Keratinocyte (primary cell): ENCODE results near the gene SNPH. TPM values are rescaled to one million over a fixed set of nuclear protein-coding genes. Genes with fewer than 3 reads are reported as not detected.

Source experiments
- DNase-seq: peaks from one replicate; pipeline ENCODE4 v3.0.0-alpha.2; 2011; ENCODE audit warnings: low read depth, missing footprints, low spot score
- FAIRE-seq: peaks from 2 replicates; lab custom pipeline; 2011; peaks lifted over from hg19 to GRCh38; lab: Jason Lieb, UNC
- H2AFZ ChIP-seq: 2 replicates; pipeline ENCODE4 v1.6.0; 2012; ENCODE audit warnings: low read length, control low read depth, inconsistent platforms; ENCODE audit not compliant: control insufficient read depth
- H3K27ac ChIP-seq: 2 replicates; pipeline ENCODE4 v1.5.1; 2011; ENCODE audit warnings: low read length; ENCODE audit not compliant: control insufficient read depth, insufficient read depth
- H3K27me3 ChIP-seq: 3 replicates; pipeline ENCODE4 v1.6.0; 2011; ENCODE audit warnings: low read length; ENCODE audit not compliant: control insufficient read depth, insufficient read depth; ENCODE audit errors: extremely low read depth
- H3K36me3 ChIP-seq, 2 experiments: 2 replicates in 1 of 2; 3 replicates in 1 of 2; pipeline ENCODE4 v1.5.1; 2011; ENCODE audit warnings: low read length in 2 of 2, mild to moderate bottlenecking in 1 of 2; ENCODE audit not compliant: control insufficient read depth in 2 of 2, insufficient read depth in 2 of 2; ENCODE audit errors: extremely low read depth in 1 of 2
- H3K4me1 ChIP-seq: 3 replicates; pipeline ENCODE4 v1.5.1; 2011; ENCODE audit warnings: low read length; ENCODE audit not compliant: control insufficient read depth, insufficient read depth; ENCODE audit errors: extremely low read depth
- H3K4me2 ChIP-seq: 3 replicates; pipeline ENCODE4 v1.6.0; 2011; ENCODE audit warnings: low read depth, low read length; ENCODE audit not compliant: control insufficient read depth, insufficient read depth; ENCODE audit errors: extremely low read depth
- H3K4me3 ChIP-seq, 3 experiments: fragments of 200-600 bp in 1 of 3; sonication (generic) in 1 of 3; 2 replicates in 2 of 3; 3 replicates in 1 of 3; pipeline ENCODE4 v1.5.1; 2011 to 2016; ENCODE audit warnings: low read length in 3 of 3, mild to moderate bottlenecking in 3 of 3, control low read depth in 2 of 3, inconsistent platforms in 1 of 3, low read depth in 1 of 3, mixed read lengths in 1 of 3, mixed run types in 1 of 3, moderate library complexity in 1 of 3; ENCODE audit not compliant: control insufficient read depth in 2 of 3, insufficient read depth in 2 of 3; ENCODE audit errors: extremely low read depth in 1 of 3
- H3K79me2 ChIP-seq: 2 replicates; pipeline ENCODE4 v1.6.0; 2012; ENCODE audit warnings: low read length; ENCODE audit not compliant: control insufficient read depth, insufficient read depth
- H3K9ac ChIP-seq: 3 replicates; pipeline ENCODE4 v1.6.0; 2011; ENCODE audit warnings: low read length; ENCODE audit not compliant: control insufficient read depth, insufficient read depth; ENCODE audit errors: extremely low read depth
- H3K9me1 ChIP-seq: 3 replicates; pipeline ENCODE4 v1.6.0; 2011; ENCODE audit warnings: low read length; ENCODE audit not compliant: control insufficient read depth, insufficient read depth; ENCODE audit errors: extremely low read depth
- H3K9me3 ChIP-seq: 2 replicates; pipeline ENCODE4 v1.5.1; 2012; ENCODE audit warnings: low read depth, low read length; ENCODE audit not compliant: control insufficient read depth
- H4K20me1 ChIP-seq: 3 replicates; pipeline ENCODE4 v1.6.0; 2011; ENCODE audit warnings: low read length; ENCODE audit not compliant: control insufficient read depth, insufficient read depth; ENCODE audit errors: extremely low read depth
- CTCF ChIP-seq, 3 experiments: IDR thresholded peaks in 1 of 3; conservative IDR thresholded peaks in 1 of 3; optimal IDR thresholded peaks in 1 of 3; 2 replicates in 2 of 3; 3 replicates in 1 of 3; pipeline versions ENCODE3 to v1.5.1; 2011; ENCODE audit warnings: low read length in 3 of 3, mild to moderate bottlenecking in 3 of 3, moderate library complexity in 2 of 3, control low read depth in 1 of 3, inconsistent platforms in 1 of 3; ENCODE audit not compliant: insufficient read depth in 2 of 3; ENCODE audit errors: extremely low read depth in 1 of 3
- EZH2 ChIP-seq: IDR thresholded peaks from one replicate; pipeline ENCODE4 v1.6.1; 2012; ENCODE audit warnings: inconsistent platforms, mild to moderate bottlenecking, low read length, moderate library complexity
- dilution Hi-C: fragments of 300-500 bp; cut with MboI; formaldehyde crosslinking; loops from one replicate; pipeline ENCODE4 v1.7.0; 2020; ENCODE audit warnings: low sequenced_read_pairs; ENCODE audit not compliant: extremely low pct_ligation_motif_present
- polyA plus RNA-seq, 5 experiments: library from polyadenylated mRNA; depleted of rRNA in 3 of 5; stranded (reverse) in 3 of 5; stranded (forward) in 1 of 5; unstranded in 1 of 5; fragments of >200 nt; gene quantifications; 1 replicate in 1 of 5; 2 replicates in 3 of 5; 3 replicates in 1 of 5; pipeline versions ENCODE4 v1.2.1 to v1.2.3, GENCODE V29; 2011 to 2012; ENCODE audit warnings: missing spikeins in 2 of 5, low read depth in 1 of 5, low replicate concordance in 1 of 5

The SNPH gene
- polyA plus RNA-seq, 1 donor (not counting 4 experiments of a cell fraction or from before 2014, with no cell fraction given), result 1.3 TPM

- no peak overlapping the region for H2AFZ ChIP-seq
- dilution Hi-C loops, result no loop called here
- no peaks in the 10 kb centered on the region for H3K9me3 ChIP-seq
- TF ChIP-seq EZH2 (no peak), CTCF (optimal IDR thresholded peaks at IDR 0.05 in 1 of 3, IDR thresholded peaks at IDR 0.05 in 1 of 3, conservative IDR thresholded peaks at IDR 0.05 in 1 of 3; ENCODE audit: extremely low read depth in 1 of 3, insufficient read depth in 2 of 3, low read length in 3 of 3) (no peak)
- H3K27ac ChIP-seq, result no peak overlapping the region
- H4K20me1 ChIP-seq, result no peaks in the 10 kb centered on the region
- H3K79me2 ChIP-seq, result no peaks in the 10 kb centered on the region
- H3K9me1 ChIP-seq, result no peaks in the 10 kb centered on the region
- H3K4me2 ChIP-seq, result no peak overlapping the region
- no peaks in the 10 kb centered on the region for H3K27me3 ChIP-seq
- H3K9ac ChIP-seq, result no peak overlapping the region
- DNase-seq, result no peak
- FAIRE-seq, result no peak
- H3K4me3 ChIP-seq, result no peak overlapping the region
- no peaks in the 10 kb centered on the region for H3K36me3 ChIP-seq
- H3K4me1 ChIP-seq, result no peaks in the 10 kb centered on the region
Observed at GRCh38 chr20:1287787-1288569, 21.9 kb downstream of the SNPH start.

GRCh38 chr20:1291191-1291741 is 25.2 kb downstream of the SNPH start:
- H3K4me1 ChIP-seq, result no peaks in the 10 kb centered on the region
- DNase-seq (no peak), FAIRE-seq (no peak)
- H3K4me2 ChIP-seq, result no peak overlapping the region
- H2AFZ ChIP-seq, result no peak overlapping the region
- H3K27ac ChIP-seq, result no peak overlapping the region
- H3K9ac ChIP-seq, result no peak overlapping the region
- no peaks in the 10 kb centered on the region for H3K9me1 ChIP-seq
- no peak overlapping the region for H3K4me3 ChIP-seq
- TF ChIP-seq EZH2 (no peak), CTCF (optimal IDR thresholded peaks at IDR 0.05 in 1 of 3, IDR thresholded peaks at IDR 0.05 in 1 of 3, conservative IDR thresholded peaks at IDR 0.05 in 1 of 3; ENCODE audit: extremely low read depth in 1 of 3, insufficient read depth in 2 of 3, low read length in 3 of 3) (no peak)
- no peaks in the 10 kb centered on the region for H3K9me3 ChIP-seq
- H3K36me3 ChIP-seq, result peaks cover 0 to 1% of the 10 kb centered on the region in 2 experiments
- H4K20me1 ChIP-seq, result no peaks in the 10 kb centered on the region
- dilution Hi-C loops, result no loop called here
- H3K27me3 ChIP-seq, result no peaks in the 10 kb centered on the region
- no peaks in the 10 kb centered on the region for H3K79me2 ChIP-seq
